Activated CD8-positive, alpha-beta T cell treated with anti-CD3 and anti-CD28 coated beads, Interleukin-2, amount 10 ng/mL, durations not matched to agents 7 days and 5 days (primary cell): ENCODE data around the gene EFEMP2. TPM values are rescaled to one million over a fixed set of nuclear protein-coding genes. Genes with fewer than 3 reads are reported as not detected.
"Not testable (repeated sequence)": the region's sequence is repeated elsewhere in the genome, so short reads cannot be mapped to it uniquely, and the experiment has no call there.

Source experiments
- ATAC-seq: fragments of 150-1000 bp; cut with Tn5 transposase; one replicate; pipeline ENCODE4 v1.10.0; 2021; ENCODE audit warnings: moderate library complexity
- CTCF ChIA-PET: fragments of 350-600 bp; sonication (Branson Sonifier 250); formaldehyde crosslinking; loops from one replicate; lab custom pipeline; 2021; ENCODE audit warnings: antibody characterized with exemption; lab: Charles Lee
- POLR2A ChIA-PET: fragments of 350-600 bp; sonication (Branson Sonifier 250); formaldehyde crosslinking; loops from one replicate; lab custom pipeline; 2021; ENCODE audit warnings: antibody characterized with exemption; lab: Charles Lee
- DNase-seq: peaks from one replicate; pipeline ENCODE4 v3.0.0-alpha.2; 2020
- H3K27ac Mint-ChIP-seq: one replicate; pipeline ENCODE4 v1.8.0; 2021; ENCODE audit warnings: mild to moderate bottlenecking, mixed read lengths
- H3K27me3 Mint-ChIP-seq: one replicate; pipeline ENCODE4 v1.8.0; 2021; ENCODE audit warnings: low read depth, mixed read lengths
- H3K36me3 Mint-ChIP-seq: one replicate; pipeline ENCODE4 v1.8.0; 2021; ENCODE audit warnings: low read depth, mixed read lengths
- H3K4me1 Mint-ChIP-seq: one replicate; pipeline ENCODE4 v1.8.0; 2021; ENCODE audit warnings: low read depth, mixed read lengths
- H3K4me3 Mint-ChIP-seq: one replicate; pipeline ENCODE4 v1.8.0; 2021; ENCODE audit warnings: mild to moderate bottlenecking, mixed read lengths
- H3K9me3 Mint-ChIP-seq: one replicate; pipeline ENCODE4 v1.8.0; 2022; ENCODE audit warnings: mixed read lengths; ENCODE audit not compliant: insufficient read depth
- total RNA-seq, 2 experiments: library from RNA; stranded (reverse); gene quantifications; one replicate each; pipeline ENCODE4 v1.2.3, GENCODE V29; 2021

The EFEMP2 gene
- total RNA-seq, 2 experiments from 2014 or later: 4.8 to 5.0 TPM

DNA sequence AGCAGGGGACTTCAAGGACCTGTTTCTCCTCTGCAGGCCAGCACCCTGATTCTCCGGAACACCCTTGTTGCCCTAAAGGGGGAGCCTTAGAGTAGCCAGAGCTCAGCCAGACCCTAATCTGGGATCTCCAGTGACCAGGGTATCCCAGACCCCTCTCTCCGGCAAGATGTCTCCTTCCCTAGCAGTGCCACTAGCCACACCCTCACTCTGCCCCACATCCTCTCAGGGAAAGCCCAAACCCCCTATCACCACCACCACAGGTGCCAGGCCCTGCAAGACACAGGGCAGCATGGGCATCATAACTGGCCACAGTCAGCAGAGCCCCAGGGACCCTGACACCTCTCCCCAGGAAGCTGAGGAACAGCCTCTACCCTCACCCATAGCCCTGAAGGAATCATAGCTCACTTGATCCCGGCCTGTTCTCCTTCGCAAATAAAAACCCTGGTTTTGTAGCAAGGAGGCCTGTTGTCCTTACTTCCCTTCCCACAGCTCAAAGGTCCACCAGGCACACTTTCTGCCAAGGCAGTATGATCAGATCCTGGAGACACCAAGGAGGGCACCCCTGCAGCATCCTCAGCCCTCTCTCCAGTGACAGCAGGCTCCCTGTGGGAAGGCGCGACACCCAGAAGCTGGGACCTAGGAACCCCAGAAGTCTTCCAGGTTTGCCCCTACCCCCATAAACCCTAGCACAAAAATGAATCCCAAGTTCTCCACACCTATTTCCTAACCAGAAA, 19.2 kb downstream of the EFEMP2 start:
- Mint-ChIP-seq H3K36me3 (peaks cover 67% of the 10 kb centered on the region), H3K9me3 (no peaks in the 10 kb centered on the region), H3K4me1 (peaks cover 39% of the 10 kb centered on the region), H3K27me3 (no peaks in the 10 kb centered on the region), H3K4me3 (no peak overlapping the region), H3K27ac (peak overlapping the region; percentile 34)
- POLR2A ChIA-PET: interaction anchor here (0.6 to 15.9 kb wide), 10 partner anchors 13 to 238 kb away, joined by 3 to 305 read pairs (median 4); partner anchors contain the start of genes CCDC85B, CTSW, FIBP and PCNX3
- CTCF ChIA-PET: interaction anchor here (0.6 to 2.7 kb wide), 5 partner anchors 9 to 192 kb away, joined by 3 to 11 read pairs (median 6); partner anchors contain the start of gene FIBP
- ATAC-seq (no peak), DNase-seq (no peak)

DNA sequence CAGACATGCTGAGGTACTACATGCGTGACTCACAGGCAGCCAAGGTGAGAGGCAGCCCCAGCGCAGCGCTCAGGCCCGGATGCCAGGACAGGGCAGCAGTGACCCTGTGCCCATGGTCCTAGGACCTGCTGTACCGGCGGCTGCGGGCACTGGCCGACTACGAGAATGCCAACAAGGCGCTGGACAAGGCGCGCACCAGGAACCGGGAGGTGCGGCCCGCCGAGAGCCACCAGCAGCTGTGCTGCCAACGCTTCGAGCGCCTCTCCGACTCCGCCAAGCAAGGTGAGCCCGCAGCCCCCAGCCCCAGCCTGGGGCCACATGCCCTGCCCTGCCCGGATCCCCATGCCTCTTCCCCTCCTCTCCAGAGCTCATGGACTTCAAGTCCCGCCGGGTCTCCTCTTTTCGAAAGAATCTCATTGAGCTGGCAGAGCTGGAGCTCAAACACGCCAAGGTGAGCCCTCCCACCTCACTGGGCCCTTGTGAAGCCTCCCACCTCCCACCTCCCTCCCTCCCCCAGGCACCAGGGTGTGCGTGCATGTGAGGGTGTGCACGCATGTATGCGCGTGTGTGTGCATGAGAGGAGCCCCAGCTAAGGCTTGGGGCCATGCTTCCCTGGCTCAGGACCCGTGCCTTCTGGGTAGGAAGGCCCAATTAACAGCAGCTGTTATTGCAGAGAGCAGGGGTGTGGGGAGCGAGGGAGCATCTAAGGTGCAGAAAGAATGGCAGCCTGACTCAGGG, 19.9 kb downstream of the EFEMP2 start:
- Mint-ChIP-seq H3K4me1 (peaks cover 37% of the 10 kb centered on the region), H3K36me3 (peaks cover 67% of the 10 kb centered on the region), H3K4me3 (no peak overlapping the region), H3K27ac (no peak overlapping the region), H3K27me3 (no peaks in the 10 kb centered on the region), H3K9me3 (no peaks in the 10 kb centered on the region)
- ChIA-PET POLR2A (interaction anchor here (0.8 to 15.9 kb wide), 10 partner anchors 14 to 237 kb away, joined by 3 to 305 read pairs (median 4); partner anchors contain the start of genes CCDC85B, CTSW, FIBP and PCNX3), CTCF (interaction anchor here (1.0 to 2.7 kb wide), 9 partner anchors 8 to 211 kb away, joined by 3 to 11 read pairs (median 3); partner anchors contain the start of genes FIBP and KAT5)
- ATAC-seq (no peak), DNase-seq (no peak)

DNA sequence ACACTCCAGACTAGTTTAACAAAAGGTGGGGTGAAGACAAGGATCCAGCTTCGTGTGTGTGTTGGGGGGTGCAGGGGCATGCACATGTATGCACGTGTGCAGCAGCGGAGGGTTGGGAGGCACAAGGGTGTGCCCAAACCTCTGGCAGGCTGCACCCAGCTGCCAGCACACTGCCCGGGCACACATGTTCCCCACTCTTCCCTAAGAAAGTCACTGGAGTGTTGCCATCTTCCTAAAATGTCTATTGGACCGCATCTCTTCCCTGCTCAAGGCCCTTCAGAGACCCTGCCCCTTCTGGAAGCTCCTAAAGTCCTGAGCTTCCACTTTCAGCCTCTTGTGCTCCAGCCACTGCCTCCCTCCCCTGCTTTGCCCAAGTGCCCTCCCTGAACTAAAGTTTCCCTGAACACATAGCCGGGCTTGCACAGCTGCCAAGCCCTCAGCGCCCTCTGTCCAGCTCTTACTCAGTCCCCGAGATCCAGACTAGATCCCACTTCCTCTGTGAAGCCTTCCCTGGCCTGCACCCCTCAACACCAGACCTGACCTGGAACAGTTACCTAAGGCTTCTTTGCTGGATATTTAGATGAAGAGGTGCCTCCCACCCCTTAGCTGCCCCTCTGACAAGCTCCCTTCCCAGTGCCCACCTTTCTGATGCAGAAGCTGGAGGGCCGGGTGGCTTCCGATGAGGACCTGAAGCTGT, 20.6 kb downstream of the EFEMP2 start:
- peaks cover 37% of the 10 kb centered on the region for H3K4me1 Mint-ChIP-seq
- CTCF ChIA-PET: interaction anchor here (0.9 to 7.2 kb wide), 12 partner anchors 8 to 226 kb away, joined by 3 to 36 read pairs (median 4); partner anchors contain the start of genes FIBP, KAT5 and MUS81
- DNase-seq (no peak), ATAC-seq (no peak)
- no peaks in the 10 kb centered on the region for H3K27me3 Mint-ChIP-seq
- H3K27ac Mint-ChIP-seq: peak overlapping the region; percentile 27
- H3K4me3 Mint-ChIP-seq: no peak overlapping the region
- peaks cover 66% of the 10 kb centered on the region for H3K36me3 Mint-ChIP-seq
- no peaks in the 10 kb centered on the region for H3K9me3 Mint-ChIP-seq
- POLR2A ChIA-PET: interaction anchor here (0.8 to 15.9 kb wide), 7 partner anchors 17 to 200 kb away, joined by 3 to 305 read pairs (median 6); partner anchors contain the start of genes CCDC85B, CTSW, FIBP and SNX32

DNA sequence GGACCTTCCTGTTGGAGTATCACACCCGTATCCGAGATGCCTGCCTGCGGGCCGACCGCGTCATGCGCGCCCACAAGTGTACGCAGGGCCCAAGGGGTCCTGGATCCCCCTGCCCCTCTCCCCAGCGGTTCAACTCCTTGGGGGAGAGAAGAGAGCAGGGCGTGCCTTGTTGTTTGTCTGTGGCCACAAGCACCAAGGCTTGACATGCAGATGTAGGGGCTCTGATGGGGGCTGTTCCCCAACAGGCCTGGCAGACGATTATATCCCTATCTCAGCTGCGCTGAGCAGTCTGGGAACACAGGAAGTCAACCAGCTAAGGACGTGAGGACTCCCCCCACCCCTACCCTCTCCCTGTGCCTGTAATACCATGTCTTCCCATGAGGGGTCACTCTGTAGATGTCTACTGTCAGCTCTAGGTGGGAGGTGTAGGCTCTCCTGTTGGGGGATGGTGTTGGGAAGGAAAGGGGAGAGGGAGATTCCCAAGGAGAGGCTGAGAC, 21.5 kb downstream of the EFEMP2 start:
- POLR2A ChIA-PET: interaction anchor here (0.8 to 15.9 kb wide), 6 partner anchors 8 to 199 kb away, joined by 3 to 305 read pairs (median 10); partner anchors contain the start of genes CCDC85B, CTSW, FIBP and MUS81
- Mint-ChIP-seq H3K9me3 (no peaks in the 10 kb centered on the region), H3K27ac (no peak overlapping the region)

GRCh38 chr11:65850217-65851082, 22.1 kb downstream of the EFEMP2 start:
- Mint-ChIP-seq H3K27me3 (no peaks in the 10 kb centered on the region), H3K9me3 (no peaks in the 10 kb centered on the region), H3K27ac (peak overlapping the region; percentile 25), H3K4me3 (no peak overlapping the region), H3K4me1 (peaks cover 22% of the 10 kb centered on the region), H3K36me3 (peaks cover 51% of the 10 kb centered on the region)
- peak; percentile 22 for DNase-seq
- ChIA-PET POLR2A (interaction anchor here (1.3 to 15.9 kb wide), 4 partner anchors 9 to 131 kb away, joined by 3 to 305 read pairs (median 10); partner anchors contain the start of genes CCDC85B, CTSW, FIBP and MUS81), CTCF (interaction anchor here (1.0 to 7.2 kb wide), 7 partner anchors 10 to 195 kb away, joined by 3 to 36 read pairs (median 6); partner anchors contain the start of genes KAT5, MUS81 and SNX32)
- peak; percentile 20 for ATAC-seq

More for the DNA sequence above, 21.5 kb downstream of the EFEMP2 start:
- Mint-ChIP-seq H3K4me1 (peaks cover 29% of the 10 kb centered on the region), H3K27me3 (no peaks in the 10 kb centered on the region), H3K4me3 (no peak overlapping the region), H3K36me3 (peaks cover 58% of the 10 kb centered on the region)
- ATAC-seq: peak; percentile 3
- peak; percentile 54 for DNase-seq
- CTCF ChIA-PET: interaction anchor here (0.9 to 7.2 kb wide), 10 partner anchors 8 to 225 kb away, joined by 3 to 36 read pairs (median 5); partner anchors contain the start of genes FIBP, KAT5 and MUS81

GRCh38 chr11:65849771-65850216, 22.8 kb downstream of the EFEMP2 start:
- Mint-ChIP-seq H3K27ac (peak overlapping the region; percentile 25), H3K36me3 (peaks cover 46% of the 10 kb centered on the region), H3K4me1 (peaks cover 17% of the 10 kb centered on the region), H3K9me3 (no peaks in the 10 kb centered on the region), H3K27me3 (no peaks in the 10 kb centered on the region), H3K4me3 (no peak overlapping the region)
- POLR2A ChIA-PET: interaction anchor here (1.3 to 15.9 kb wide), 4 partner anchors 10 to 130 kb away, joined by 3 to 305 read pairs (median 10); partner anchors contain the start of genes CCDC85B, CTSW, FIBP and MUS81
- peak; percentile 1 for ATAC-seq
- DNase-seq: no peak
- CTCF ChIA-PET: interaction anchor here (1.0 to 7.2 kb wide), 7 partner anchors 10 to 195 kb away, joined by 3 to 36 read pairs (median 6); partner anchors contain the start of genes KAT5, MUS81 and SNX32

GRCh38 chr11:65849366-65849765, 23.2 kb downstream of the EFEMP2 start:
- peak overlapping the region; percentile 25 for H3K27ac Mint-ChIP-seq

DNA sequence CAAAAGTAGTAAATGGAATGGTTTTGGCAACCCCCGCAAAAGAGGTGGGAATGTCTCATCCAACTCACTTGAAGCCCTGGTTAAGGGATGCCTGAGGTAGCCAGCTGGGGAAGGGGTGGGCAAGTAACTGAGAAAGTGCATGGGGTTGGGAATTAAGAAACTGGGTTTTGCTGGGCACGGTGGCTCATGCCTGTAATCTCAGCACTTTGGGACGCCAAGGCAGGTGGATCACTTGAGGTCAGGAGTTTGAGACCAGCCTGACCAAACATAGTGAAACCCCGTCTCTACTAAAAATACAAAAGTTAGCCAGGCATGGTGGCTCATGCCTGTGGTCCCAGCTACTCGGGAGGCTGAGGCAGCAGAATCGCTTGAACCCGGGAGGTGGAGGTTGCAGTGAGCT, 23.9 kb downstream of the EFEMP2 start:
- ChIA-PET CTCF (interaction anchor here (0.9 to 7.2 kb wide), 4 partner anchors 11 to 197 kb away, joined by 3 to 36 read pairs (median 6); partner anchors contain the start of gene MUS81), POLR2A (interaction anchor here (4.0 to 15.9 kb wide), 2 partner anchors 11 to 37 kb away, joined by 17 to 305 read pairs; partner anchors contain the start of genes CCDC85B, CTSW, FIBP and MUS81)
- H3K27ac Mint-ChIP-seq, H3K4me1 Mint-ChIP-seq, H3K9me3 Mint-ChIP-seq, H3K4me3 Mint-ChIP-seq, ATAC-seq, DNase-seq, H3K27me3 Mint-ChIP-seq: not testable (repeated sequence)
- peaks cover 35% of the 10 kb centered on the region for H3K36me3 Mint-ChIP-seq

More at GRCh38 chr11:65849366-65849765, 23.2 kb downstream of the EFEMP2 start:
- POLR2A ChIA-PET: interaction anchor here (1.3 to 15.9 kb wide), 4 partner anchors 10 to 130 kb away, joined by 3 to 305 read pairs (median 10); partner anchors contain the start of genes CCDC85B, CTSW, FIBP and MUS81
- Mint-ChIP-seq H3K36me3 (peaks cover 41% of the 10 kb centered on the region), H3K9me3 (no peaks in the 10 kb centered on the region), H3K4me1 (peaks cover 13% of the 10 kb centered on the region), H3K27me3 (no peaks in the 10 kb centered on the region), H3K4me3 (no peak overlapping the region)
- ATAC-seq (peak; percentile 8), DNase-seq (no peak)
- CTCF ChIA-PET: interaction anchor here (1.0 to 7.2 kb wide), 6 partner anchors 11 to 196 kb away, joined by 3 to 36 read pairs (median 6); partner anchors contain the start of genes MUS81 and SNX32

DNA sequence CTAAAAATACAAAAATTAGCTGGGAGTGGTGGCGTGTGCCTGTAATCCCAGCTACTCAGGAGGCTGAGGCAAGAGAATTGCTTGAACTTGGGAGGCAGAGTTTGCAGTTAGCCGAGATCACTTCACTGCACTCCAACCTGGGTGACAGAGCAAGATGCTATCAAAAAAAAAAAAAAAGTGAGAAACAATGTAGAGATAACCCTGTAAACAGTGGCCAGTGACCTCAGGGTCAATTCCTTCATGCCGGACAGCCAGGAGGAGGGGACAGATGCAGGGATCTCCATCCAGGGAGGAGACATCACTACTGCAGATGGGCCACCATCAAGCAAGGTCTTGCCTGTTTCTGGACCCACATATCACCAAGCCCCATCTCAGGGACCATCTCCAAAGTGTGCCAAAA, 24.9 kb downstream of the EFEMP2 start:
- Mint-ChIP-seq H3K4me1 (no peaks in the 10 kb centered on the region), H3K27me3 (no peaks in the 10 kb centered on the region), H3K27ac (no peak overlapping the region), H3K36me3 (peaks cover 25% of the 10 kb centered on the region), H3K4me3 (no peak overlapping the region), H3K9me3 (no peaks in the 10 kb centered on the region)
- DNase-seq: no peak
- CTCF ChIA-PET: interaction anchor here (1.2 to 7.2 kb wide), 3 partner anchors 12 to 197 kb away, joined by 3 to 36 read pairs (median 7); partner anchors contain the start of gene MUS81
- no peak for ATAC-seq
- POLR2A ChIA-PET: interaction anchor here (4.0 to 15.9 kb wide), 2 partner anchors 12 to 37 kb away, joined by 17 to 305 read pairs; partner anchors contain the start of genes CCDC85B, CTSW, FIBP and MUS81
